Stimulated activated CD4-positive, alpha-beta T cell treated with anti-CD3 and anti-CD28 coated beads, Interleukin-15, amount 100 ng/mL, for 1 hour (primary cell): ENCODE results near the gene EIF4A3.
"Not testable (repeated sequence)": the region's sequence is repeated elsewhere in the genome, so short reads cannot be mapped to it uniquely, and the experiment has no call there.

Experiments used
- DNase-seq, 2 donors: peaks; one replicate each; pipeline ENCODE4 v3.0.0-alpha.2; 2020; ENCODE audit warnings: low read depth in 1 of 2, low spot score in 1 of 2

EIF4A3 gene

GRCh38 chr17:80173126-80173525 lies 26.2 kb upstream of the EIF4A3 start:
- no peak for DNase-seq

DNA sequence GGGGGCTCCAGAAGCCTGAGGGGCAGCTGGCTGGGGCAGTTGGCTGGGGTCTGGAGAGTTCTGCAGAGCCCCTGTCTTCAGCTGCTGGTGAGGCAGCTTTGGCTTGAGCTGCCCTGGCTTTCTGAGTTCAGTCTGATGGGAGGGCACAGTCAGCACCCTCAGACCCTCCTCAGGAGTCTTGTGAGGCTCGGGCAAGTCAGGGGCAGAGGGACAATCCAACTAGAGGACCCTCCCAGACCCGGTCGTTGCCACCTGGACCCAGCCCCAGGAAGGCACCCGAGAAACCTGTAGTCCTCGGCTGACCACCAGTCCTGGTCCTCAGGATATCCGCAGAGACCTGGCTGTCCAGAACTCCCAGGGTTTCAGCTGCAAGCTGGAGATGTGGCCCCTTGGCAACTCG lies 24.8 kb upstream of the EIF4A3 start:
- DNase-seq, result no peak

DNA sequence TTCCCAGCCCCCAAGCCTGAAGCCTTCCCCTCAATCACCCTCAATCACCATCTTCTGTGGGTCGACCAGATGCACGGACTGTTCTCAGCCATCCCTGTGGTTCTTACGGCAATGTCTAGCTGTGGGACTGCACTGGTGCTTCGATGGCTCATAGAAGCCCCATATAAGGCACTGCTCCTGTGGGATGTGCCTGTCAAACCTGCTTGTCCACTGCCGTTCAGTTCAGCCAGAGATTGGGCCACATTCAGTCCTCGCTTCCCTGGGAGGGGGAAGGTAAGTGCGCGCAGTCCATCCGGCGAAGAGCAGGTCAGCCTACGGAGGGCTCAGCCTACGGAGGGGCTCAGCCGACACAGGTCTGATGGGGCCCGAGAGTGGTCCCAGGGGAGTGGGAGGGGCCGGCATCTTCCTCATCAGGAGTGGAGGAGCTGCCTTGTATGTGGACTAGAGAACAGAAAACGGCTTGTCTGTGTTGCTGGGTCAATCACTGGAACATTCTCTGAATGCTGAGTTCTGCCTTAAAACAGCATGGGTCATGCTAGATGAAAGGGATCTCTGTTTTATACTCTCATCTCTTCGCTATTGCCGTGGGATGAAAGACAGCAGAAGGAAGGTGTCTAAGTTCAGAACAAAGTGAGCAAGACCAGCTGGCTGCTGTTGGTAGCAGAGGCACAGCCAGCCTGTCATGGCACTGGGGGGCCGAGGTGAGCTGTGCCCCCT lies 23.0 kb upstream of the EIF4A3 start, which contains the start of gene CARD14:
CARD14 (plus strand) TSS at position 247 of the 717 bp plus-strand sequence. CDS start 11,409 bp downstream, outside the sequence.
- no peak for DNase-seq

GRCh38 chr17:80169107-80169506 lies 22.2 kb upstream of the EIF4A3 start:
- DNase-seq, result no peak

GRCh38 chr17:80168371-80168770 lies 21.4 kb upstream of the EIF4A3 start:
- DNase-seq, result no peak

GRCh38 chr17:80166446-80166845 lies 19.5 kb upstream of the EIF4A3 start:
- no peak for DNase-seq

DNA sequence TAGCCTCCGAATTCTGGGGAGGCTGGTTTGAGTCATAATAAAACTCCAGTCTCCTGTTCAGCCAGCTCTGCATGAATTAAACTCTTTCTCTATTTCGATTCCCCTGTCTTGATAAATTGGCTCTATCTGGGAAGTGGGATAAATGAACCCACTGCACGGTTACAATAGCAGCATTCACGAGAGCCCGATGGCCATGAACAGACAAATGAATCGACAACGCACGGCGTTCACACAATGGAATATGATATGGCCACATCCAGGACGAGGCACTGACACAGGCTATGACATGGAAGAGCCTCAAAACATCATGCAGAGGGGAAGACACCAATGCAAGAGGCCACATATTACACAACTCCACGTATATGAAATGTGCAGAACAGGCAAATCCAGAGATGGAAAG lies 17.3 kb upstream of the EIF4A3 start:
- no peak for DNase-seq

DNA sequence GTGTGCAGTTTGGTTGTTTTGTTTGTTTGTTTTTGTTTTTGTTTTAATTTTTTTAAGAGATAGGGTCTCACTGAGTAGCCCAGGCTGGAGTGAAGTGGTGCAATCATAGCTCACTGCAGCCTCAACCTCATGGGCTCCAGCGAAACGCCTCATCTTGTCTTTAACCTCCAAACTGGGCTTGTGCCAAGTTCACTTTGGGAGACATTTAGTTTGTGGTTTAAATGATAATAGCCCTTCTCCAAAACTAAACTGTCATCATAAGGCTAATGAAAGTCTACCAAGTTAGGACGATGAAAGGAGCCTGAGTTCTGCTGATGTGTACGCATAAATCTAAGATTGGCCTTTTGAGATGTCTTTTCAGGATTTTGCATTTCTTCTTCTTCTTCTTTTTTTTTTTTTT lies 16.4 kb upstream of the EIF4A3 start:
- DNase-seq, result no peak

GRCh38 chr17:80160536-80160935 lies 13.6 kb upstream of the EIF4A3 start:
- no peak for DNase-seq

GRCh38 chr17:80158846-80159245 lies 11.9 kb upstream of the EIF4A3 start:
- DNase-seq, result no peak

DNA sequence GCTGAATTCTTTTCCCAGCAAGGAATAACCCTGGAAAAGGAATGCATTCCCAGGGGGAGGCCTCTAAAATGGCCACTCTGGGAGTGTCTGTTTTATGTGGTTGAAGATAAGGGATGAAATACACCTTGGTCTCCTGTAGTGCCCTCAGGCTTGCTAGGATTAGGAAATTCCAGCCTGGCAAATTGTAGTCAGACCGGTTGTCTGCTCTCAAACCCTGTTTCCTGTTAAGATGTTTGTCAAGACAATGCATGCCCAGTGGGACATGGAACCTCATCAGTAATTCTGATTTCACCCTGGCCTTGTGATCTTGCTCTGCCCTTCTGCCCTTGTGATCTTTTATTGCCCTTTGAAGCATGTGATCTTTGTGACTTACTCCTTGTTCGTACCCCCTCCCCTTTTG lies 8.7 kb upstream of the EIF4A3 start:
- not testable (repeated sequence) for DNase-seq

- no peak for DNase-seq
Measured at GRCh38 chr17:80154166-80154565, 7.2 kb upstream of the EIF4A3 start.

GRCh38 chr17:80153004-80153403 lies 6.1 kb upstream of the EIF4A3 start:
- DNase-seq, result no peak

GRCh38 chr17:80152081-80152702 lies 5.3 kb upstream of the EIF4A3 start:
- no peak for DNase-seq

GRCh38 chr17:80151333-80151732 lies 4.4 kb upstream of the EIF4A3 start:
- no peak for DNase-seq

- DNase-seq, result no peak
Measured at GRCh38 chr17:80146121-80147034, 550 bp downstream of the EIF4A3 start.

GRCh38 chr17:80145076-80146075 lies 1.6 kb downstream of the EIF4A3 start:
- no peak for DNase-seq

DNA sequence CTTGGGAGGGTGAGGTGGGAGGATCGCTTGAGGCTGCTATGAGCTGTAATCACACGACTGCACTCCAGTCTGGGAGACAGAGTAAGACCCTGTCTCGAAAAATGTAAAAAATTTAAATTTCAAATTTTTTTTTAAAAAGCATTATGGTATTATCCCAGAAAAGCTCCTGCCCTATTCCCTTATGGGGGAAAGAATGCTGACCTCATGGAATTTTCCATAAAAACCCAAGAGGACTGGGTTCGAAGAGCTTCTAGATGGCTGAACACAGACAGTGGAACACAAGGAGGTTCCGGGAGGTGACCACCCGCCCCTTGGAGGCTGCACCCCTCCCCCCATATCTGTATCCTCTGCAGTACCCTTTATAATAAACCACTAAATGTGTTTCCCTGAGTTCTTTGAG lies 4.0 kb downstream of the EIF4A3 start:
- no peak for DNase-seq

DNA sequence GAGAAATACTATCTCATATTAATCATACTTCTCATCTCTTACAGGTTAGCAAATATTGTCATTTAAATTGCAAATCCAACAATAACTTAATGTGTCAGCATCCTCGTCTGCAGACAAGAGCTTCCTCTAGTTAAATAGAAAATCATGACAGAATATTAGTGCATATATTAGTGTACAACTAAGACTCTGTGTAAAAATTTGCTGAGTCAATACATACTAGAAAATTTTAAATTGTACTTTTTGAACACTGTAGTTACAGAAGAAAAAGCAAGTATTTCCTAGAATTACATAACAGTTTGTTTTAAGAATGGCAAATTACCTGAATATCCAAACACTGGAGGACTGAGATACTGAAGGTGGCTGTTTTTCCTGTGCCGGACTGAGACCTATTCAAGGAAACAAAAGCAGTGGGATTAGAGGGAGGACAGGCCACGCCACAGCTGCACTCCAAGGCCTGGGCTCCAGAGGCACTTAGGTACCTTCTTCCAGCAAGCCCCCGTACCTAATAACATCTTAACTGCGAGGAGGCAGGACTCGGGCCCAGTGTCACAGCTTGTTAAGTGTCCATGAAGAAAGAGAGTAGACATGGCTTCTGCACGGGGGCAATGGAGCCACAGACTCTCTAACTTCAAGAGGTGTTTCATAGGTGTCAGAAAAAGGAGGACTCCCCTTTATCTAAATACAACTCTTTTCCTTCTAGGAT lies 5.3 kb downstream of the EIF4A3 start:
- DNase-seq, result no peak

GRCh38 chr17:80138856-80139426 lies 8.0 kb downstream of the EIF4A3 start:
- no peak for DNase-seq
